HEK293 (cell line): ENCODE results near the gene LETM1.

ENCODE experiments used
- ZBTB17 ChIP-seq: fragments of 450-650 bp; formaldehyde crosslinking; IDR thresholded peaks from 2 replicates; pipeline ENCODE4 v1.5.1; 2016; ENCODE audit warnings: missing biosample characterization, missing genetic modification characterization
- ZEB2 ChIP-seq: fragments of 450-650 bp; formaldehyde crosslinking; IDR thresholded peaks from 2 replicates; pipeline ENCODE4 v1.5.1; 2016; ENCODE audit warnings: missing biosample characterization, missing genetic modification characterization
- ZNF184 ChIP-seq: fragments of 450-650 bp; IDR thresholded peaks from 2 replicates; pipeline ENCODE4 v1.5.1; 2018; ENCODE audit warnings: missing biosample characterization, mild to moderate bottlenecking, missing genetic modification characterization
- ZNF677 ChIP-seq: fragments of 450-650 bp; IDR thresholded peaks from 2 replicates; pipeline ENCODE4 v1.5.0; 2018; ENCODE audit warnings: missing biosample characterization, mild to moderate bottlenecking, missing genetic modification characterization, moderate library complexity
- TF ChIP-seq, protein P1 (sequence below): fragments of 450-650 bp; formaldehyde crosslinking; IDR thresholded peaks from 2 replicates; pipeline ENCODE4 v1.5.1; 2016; ENCODE audit warnings: missing biosample characterization, missing genetic modification characterization

DNA sequence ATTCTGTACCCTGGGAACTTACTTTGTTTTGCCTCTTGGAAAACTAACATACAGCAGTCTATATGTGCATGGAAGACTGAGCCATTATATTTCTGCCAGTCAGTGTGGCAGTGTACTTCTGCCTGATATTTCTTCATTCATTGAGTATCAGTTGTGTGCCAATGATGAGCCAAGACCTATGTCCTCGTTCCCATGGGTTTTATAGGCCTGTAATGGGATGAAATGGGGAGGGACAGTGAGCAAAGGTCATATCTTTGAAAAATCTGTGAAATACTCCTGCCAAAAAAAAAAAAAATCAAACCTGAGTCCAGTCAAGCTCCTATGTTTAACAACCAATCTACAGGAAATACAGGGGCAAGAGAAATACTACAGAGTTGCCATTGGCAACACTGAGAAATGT is 24.4 kb upstream of the LETM1 start:
- TF ChIP-seq, protein P1, sequence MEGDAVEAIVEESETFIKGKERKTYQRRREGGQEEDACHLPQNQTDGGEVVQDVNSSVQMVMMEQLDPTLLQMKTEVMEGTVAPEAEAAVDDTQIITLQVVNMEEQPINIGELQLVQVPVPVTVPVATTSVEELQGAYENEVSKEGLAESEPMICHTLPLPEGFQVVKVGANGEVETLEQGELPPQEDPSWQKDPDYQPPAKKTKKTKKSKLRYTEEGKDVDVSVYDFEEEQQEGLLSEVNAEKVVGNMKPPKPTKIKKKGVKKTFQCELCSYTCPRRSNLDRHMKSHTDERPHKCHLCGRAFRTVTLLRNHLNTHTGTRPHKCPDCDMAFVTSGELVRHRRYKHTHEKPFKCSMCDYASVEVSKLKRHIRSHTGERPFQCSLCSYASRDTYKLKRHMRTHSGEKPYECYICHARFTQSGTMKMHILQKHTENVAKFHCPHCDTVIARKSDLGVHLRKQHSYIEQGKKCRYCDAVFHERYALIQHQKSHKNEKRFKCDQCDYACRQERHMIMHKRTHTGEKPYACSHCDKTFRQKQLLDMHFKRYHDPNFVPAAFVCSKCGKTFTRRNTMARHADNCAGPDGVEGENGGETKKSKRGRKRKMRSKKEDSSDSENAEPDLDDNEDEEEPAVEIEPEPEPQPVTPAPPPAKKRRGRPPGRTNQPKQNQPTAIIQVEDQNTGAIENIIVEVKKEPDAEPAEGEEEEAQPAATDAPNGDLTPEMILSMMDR (tag by site-specific recombination), result no peak
- TF ChIP-seq ZEB2 (tag by site-specific recombination), result no peak
- no peak for TF ChIP-seq ZNF184 (tag by site-specific recombination)
- no peak for TF ChIP-seq ZNF677 (tag by site-specific recombination)
- no peak for TF ChIP-seq ZBTB17 (tag by site-specific recombination)
